ENCODE results near the gene TMEM109. TPM values are rescaled to one million over a fixed set of nuclear protein-coding genes. Genes with fewer than 3 reads are reported as not detected.

The TMEM109 gene
- total RNA-seq, 6 experiments from 2014 or later: 29.0 to 40.9 (median 34.1) TPM

GRCh38 chr11:60954421-60954820 lies 40.5 kb downstream of the TMEM109 start:
- no peak for DNase-seq
- H3K4me1 ChIP-seq: peaks cover 0 to 5% (median 2%) of the 10 kb centered on the region in 4 donors
- TF ChIP-seq POLR2A (IDR thresholded peaks at IDR 0.05) (no peak), CTCF (IDR thresholded peaks at IDR 0.05) (no peak)
- no peak overlapping the region for H3K27ac ChIP-seq
- no peaks in the 10 kb centered on the region for H3K27me3 ChIP-seq
- intact Hi-C loops (cut with DNase I): no loop called here
- H3K4me3 ChIP-seq: no peak overlapping the region
- no peaks in the 10 kb centered on the region for H3K36me3 ChIP-seq
- H3K9me3 ChIP-seq: no peaks in the 10 kb centered on the region
- WGBS (ENCODE audit: insufficient coverage, low coverage, low lambda C conversion rate, missing lambda C conversion rate): 57% methylated on average over 5 of the region's 5 CpGs
- ATAC-seq: peak in 3 of 4 donors; percentile 14 to 26 (median 16)

- no peak for ATAC-seq
- no peak for DNase-seq
- 8% methylated on average over 2 of the region's 5 CpGs for WGBS (ENCODE audit: insufficient coverage, low coverage, low lambda C conversion rate, missing lambda C conversion rate)
- Histone ChIP-seq H3K4me1 (peaks cover 0 to 5% (median 2%) of the 10 kb centered on the region in 4 donors), H3K9me3 (no peaks in the 10 kb centered on the region), H3K36me3 (no peaks in the 10 kb centered on the region), H3K4me3 (no peak overlapping the region), H3K27ac (no peak overlapping the region), H3K27me3 (no peaks in the 10 kb centered on the region)
- TF ChIP-seq CTCF (IDR thresholded peaks at IDR 0.05) (no peak), POLR2A (IDR thresholded peaks at IDR 0.05) (no peak)
- intact Hi-C loops (cut with DNase I): no loop called here
Measured at GRCh38 chr11:60955571-60955970, 41.6 kb downstream of the TMEM109 start.

GRCh38 chr11:60957188-60957587 lies 43.2 kb downstream of the TMEM109 start:
- no peaks in the 10 kb centered on the region for H3K9me3 ChIP-seq
- TF ChIP-seq POLR2A (IDR thresholded peaks at IDR 0.05) (no peak), CTCF (IDR thresholded peaks at IDR 0.05) (no peak)
- H3K36me3 ChIP-seq: no peaks in the 10 kb centered on the region
- H3K27me3 ChIP-seq: no peaks in the 10 kb centered on the region
- WGBS (ENCODE audit: insufficient coverage, low coverage, low lambda C conversion rate, missing lambda C conversion rate): 91% methylated on average over 3 of the region's 4 CpGs
- ATAC-seq: no peak
- no peak overlapping the region for H3K4me3 ChIP-seq
- DNase-seq: no peak
- no peak overlapping the region for H3K27ac ChIP-seq
- intact Hi-C loops (cut with DNase I): no loop called here
- peaks cover 0 to 4% (median 0%) of the 10 kb centered on the region in 4 donors for H3K4me1 ChIP-seq

GRCh38 chr11:60959431-60959830 lies 45.5 kb downstream of the TMEM109 start:
- TF ChIP-seq CTCF (IDR thresholded peaks at IDR 0.05): no peak
- no peak for TF ChIP-seq POLR2A (IDR thresholded peaks at IDR 0.05)
- no peaks in the 10 kb centered on the region for H3K9me3 ChIP-seq
- no peaks in the 10 kb centered on the region for H3K27me3 ChIP-seq
- no peak overlapping the region for H3K27ac ChIP-seq
- ATAC-seq: no peak
- no peaks in the 10 kb centered on the region for H3K36me3 ChIP-seq
- H3K4me1 ChIP-seq: no peaks in the 10 kb centered on the region
- intact Hi-C loops (cut with DNase I): no loop called here
- DNase-seq: no peak
- WGBS (ENCODE audit: insufficient coverage, low coverage, low lambda C conversion rate, missing lambda C conversion rate): 69% methylated on average over 4 of the region's 6 CpGs
- no peak overlapping the region for H3K4me3 ChIP-seq

GRCh38 chr11:60960405-60960804 lies 46.4 kb downstream of the TMEM109 start:
- Histone ChIP-seq H3K4me3 (no peak overlapping the region), H3K9me3 (no peaks in the 10 kb centered on the region), H3K4me1 (no peaks in the 10 kb centered on the region), H3K36me3 (no peaks in the 10 kb centered on the region), H3K27ac (no peak overlapping the region), H3K27me3 (no peaks in the 10 kb centered on the region)
- intact Hi-C loops (cut with DNase I): loop anchor here in 1 of 2 donors (10.0 kb wide), 1 partner anchor 174 kb away; no protein-coding TSS in a partner anchor
- TF ChIP-seq CTCF (IDR thresholded peaks at IDR 0.05) (no peak), POLR2A (IDR thresholded peaks at IDR 0.05) (no peak)
- DNase-seq (no peak), ATAC-seq (no peak)
- WGBS (ENCODE audit: insufficient coverage, low coverage, low lambda C conversion rate, missing lambda C conversion rate): 67% methylated on average over 6 of the region's 7 CpGs
